GM12878 (cell line): Measurements from ENCODE around the gene FGF23. TPM values are rescaled to one million over a fixed set of nuclear protein-coding genes. Genes with fewer than 3 reads are reported as not detected.

Source experiments
- ATAC-seq: fragments of 200-7000 bp; cut with Tn5 transposase; 3 replicates; pipeline ENCODE4 v1.9.1; 2020; ENCODE audit warnings: mild to moderate bottlenecking, moderate library complexity
- BruUV-seq: library from RNA; stranded (reverse); fragments of 400-500 nt; replicated peaks from 2 replicates; lab custom pipeline; 2021; lab: Mats Ljungman, UMichigan
- CTCF ChIA-PET: fragments of 300-600 bp; sonication (Branson Sonifier 250); formaldehyde crosslinking; extraction: SDS; loops from one replicate; lab custom pipeline; 2021; ENCODE audit warnings: inconsistent platforms; lab: Yijun Ruan, JAX
- POLR2A ChIA-PET: fragments of 350-600 bp; formaldehyde crosslinking; extraction: SDS; loops from one replicate; lab custom pipeline; 2021; ENCODE audit warnings: inconsistent platforms; lab: Charles Lee
- RAD21 ChIA-PET: fragments of 300-600 bp; sonication (Branson Sonifier 250); formaldehyde crosslinking; loops from one replicate; lab custom pipeline; 2023; ENCODE audit warnings: antibody characterized with exemption; ENCODE audit not compliant: unreplicated experiment; lab: Charles Lee
- SMC1A ChIA-PET: fragments of 300-600 bp; sonication (Branson Sonifier 250); formaldehyde crosslinking; loops from one replicate; lab custom pipeline; 2023; ENCODE audit not compliant: unreplicated experiment, uncharacterized antibody; lab: Charles Lee
- DNase-seq: peaks from one replicate; pipeline ENCODE4 v3.0.0-alpha.2; 2011; ENCODE audit warnings: low read depth, low spot score
- FAIRE-seq: peaks from 3 replicates; lab custom pipeline; 2011; peaks lifted over from hg19 to GRCh38; lab: Jason Lieb, UNC
- H2AFZ ChIP-seq: 2 replicates; pipeline ENCODE4 v1.6.0; 2011; ENCODE audit warnings: low read depth, low read length, control low read depth; ENCODE audit not compliant: control insufficient read depth
- H3K27ac ChIP-seq: 2 replicates; pipeline ENCODE4 v1.5.1; 2011; ENCODE audit warnings: control low read depth; ENCODE audit not compliant: control insufficient read depth, insufficient read depth
- H3K27me3 ChIP-seq, 2 experiments: replicated peaks in 1 of 2; 2 replicates each; pipeline versions ENCODE4 v1.6.0 to v1.6.1; 2011; ENCODE audit warnings: low read length in 1 of 2; ENCODE audit not compliant: control insufficient read depth in 2 of 2, insufficient read depth in 2 of 2
- H3K36me3 ChIP-seq, 2 experiments: 2 replicates each; pipeline ENCODE4 v1.5.1; 2011; ENCODE audit warnings: low read length in 1 of 2; ENCODE audit not compliant: control insufficient read depth in 2 of 2, insufficient read depth in 2 of 2
- H3K4me1 ChIP-seq: 2 replicates; pipeline ENCODE4 v1.6.1; 2011; ENCODE audit warnings: mild to moderate bottlenecking, low read length, moderate library complexity, mixed read lengths; ENCODE audit not compliant: control insufficient read depth, insufficient read depth
- H3K4me2 ChIP-seq: 2 replicates; pipeline ENCODE4 v1.6.0; 2011; ENCODE audit warnings: control low read depth; ENCODE audit not compliant: control insufficient read depth, insufficient read depth
- H3K4me3 ChIP-seq: fragments of 200-600 bp; sonication (generic); 2 replicates; pipeline ENCODE4 v1.5.1; 2016
- H3K79me2 ChIP-seq: 2 replicates; pipeline ENCODE4 v1.6.0; 2011; ENCODE audit warnings: low read length; ENCODE audit not compliant: control insufficient read depth, insufficient read depth
- H3K9ac ChIP-seq: 2 replicates; pipeline ENCODE4 v1.8.0; 2011; ENCODE audit warnings: low read length, control low read depth, mixed read lengths; ENCODE audit not compliant: control insufficient read depth, insufficient read depth
- H3K9me3 ChIP-seq: replicated peaks from 3 replicates; pipeline ENCODE4 v1.5.1; 2011; ENCODE audit warnings: mild to moderate bottlenecking, low read length; ENCODE audit not compliant: control insufficient read depth, insufficient read depth
- H4K20me1 ChIP-seq: 2 replicates; pipeline ENCODE4 v1.6.0; 2011; ENCODE audit not compliant: control insufficient read depth, insufficient read depth
- ASH2L ChIP-seq: fragments of 300-600, 200-600 bp; sonication (generic); IDR thresholded peaks from 2 replicates; pipeline ENCODE4 v1.6.1; 2017; ENCODE audit warnings: low read depth, mild to moderate bottlenecking, borderline replicate concordance
- ATF3 ChIP-seq: IDR thresholded peaks from 2 replicates; pipeline ENCODE4 v1.6.1; 2011; ENCODE audit warnings: low read depth, mild to moderate bottlenecking, low read length, moderate library complexity, borderline replicate concordance; ENCODE audit errors: extremely low read depth
- HCFC1 ChIP-seq: fragments of 150-350 bp; IDR thresholded peaks from 2 replicates; pipeline ENCODE4 v1.6.1; 2014; ENCODE audit warnings: low read length
- HDAC6 ChIP-seq: fragments of 200-600 bp; sonication (generic); IDR thresholded peaks from one replicate; pipeline ENCODE4 v1.8.0; 2017; ENCODE audit warnings: antibody characterized with exemption; ENCODE audit not compliant: unreplicated experiment
- MAX ChIP-seq: IDR thresholded peaks from 2 replicates; pipeline ENCODE4 v1.6.1; 2012; ENCODE audit warnings: low read depth, low read length, improper control_type of control experiment
- MTA3 ChIP-seq: IDR thresholded peaks from 2 replicates; pipeline ENCODE4 v1.6.1; 2012; ENCODE audit warnings: low read length, inconsistent platforms, borderline replicate concordance
- MYB ChIP-seq: fragments of 150-350 bp; IDR thresholded peaks from 2 replicates; pipeline ENCODE4 v1.6.1; 2014; ENCODE audit warnings: mild to moderate bottlenecking, low read depth, low read length, borderline replicate concordance
- NR2F1 ChIP-seq: fragments of 450-650 bp; conservative IDR thresholded peaks from 2 replicates; pipeline ENCODE4 v1.6.1; 2017; ENCODE audit warnings: mild to moderate bottlenecking
- PAX8 ChIP-seq: fragments of 450-650 bp; IDR thresholded peaks from 2 replicates; pipeline ENCODE4 v1.6.1; 2017; ENCODE audit warnings: mild to moderate bottlenecking, moderate library complexity
- RAD21 ChIP-seq: IDR thresholded peaks from 2 replicates; pipeline ENCODE4 v1.6.1; 2011; ENCODE audit warnings: mild to moderate bottlenecking, low read depth, low read length, moderate library complexity; ENCODE audit not compliant: insufficient read depth
- RAD51 ChIP-seq: fragments of 450-650 bp; IDR thresholded peaks from 2 replicates; pipeline ENCODE4 v1.6.1; 2016; ENCODE audit warnings: moderate library complexity, mild to moderate bottlenecking, inconsistent platforms
- SMC3 ChIP-seq: IDR thresholded peaks from 2 replicates; pipeline ENCODE4 v1.6.1; 2011; ENCODE audit warnings: low read length, improper control_type of control experiment, borderline replicate concordance
- WGBS: methylation state at CpG from one replicate; pipeline ENCODE4 v1.1.6; 2016; ENCODE audit warnings: low lambda C conversion rate; ENCODE audit not compliant: insufficient replicate concordance, insufficient coverage; ENCODE audit errors: missing lambda C conversion rate; 5-methylcytosine and 5-hydroxymethylcytosine counted together
- in situ Hi-C: fragments of 300-500 bp; cut with MboI; formaldehyde crosslinking; loops from 9 replicates; pipeline ENCODE4 v1.14.3; 2018; ENCODE audit warnings: mixed read lengths
- intact Hi-C: fragments of 100-400 bp; cut with micrococcal nuclease; formaldehyde crosslinking; loops from one replicate; pipeline ENCODE4 v1.14.2; 2022; ENCODE audit not compliant: unreplicated experiment
- polyA plus RNA-seq, 11 experiments: library from polyadenylated mRNA; depleted of rRNA in 4 of 11; unstranded in 6 of 11; stranded (reverse) in 5 of 11; fragments of >200 nt; fragmentation: Nextera tagmentation in 4 of 11; fragmentation: Illumina TruSeq in 1 of 11; extraction: Ambion mirVana in 4 of 11; extraction: Trizol in 1 of 11; gene quantifications; 1 replicate in 1 of 11; 2 replicates in 10 of 11; pipeline versions ENCODE4 v1.2.1 to v1.2.3, GENCODE V29; 2011 to 2016; ENCODE audit warnings: inconsistent platforms in 2 of 11, missing spikeins in 2 of 11, low read depth in 1 of 11
- total RNA-seq, 4 experiments: library from RNA; depleted of rRNA in 3 of 4; stranded (reverse); fragments of >200 nt in 3 of 4; fragmentation: Illumina TruSeq in 1 of 4; extraction: Trizol in 1 of 4; gene quantifications; 2 replicates each; pipeline versions ENCODE4 v1.2.1 to v1.2.3, GENCODE V29; 2013 to 2021
- TF ChIP-seq, protein P1 (sequence below): IDR thresholded peaks from 2 replicates; pipeline ENCODE4 v1.6.1; 2012; ENCODE audit warnings: mild to moderate bottlenecking, low read depth, low read length

FGF23 gene
- total and polyA plus RNA-seq, 10 of the 15 experiments (the other 5 are each of a cell fraction or from before 2014, with no cell fraction given): not detected

- Histone ChIP-seq H3K79me2 (no peaks in the 10 kb centered on the region), H3K4me3 (no peak overlapping the region), H3K36me3 (no peaks in the 10 kb centered on the region), H3K4me2 (no peak overlapping the region), H3K27ac (no peak overlapping the region), H2AFZ (no peak overlapping the region), H3K9me3 (no peaks in the 10 kb centered on the region), H4K20me1 (no peaks in the 10 kb centered on the region), H3K4me1 (no peaks in the 10 kb centered on the region), H3K27me3 (peaks cover 0 to 3% of the 10 kb centered on the region in 2 experiments; a peak in 3 of 4 replicates), H3K9ac (no peak overlapping the region)
- DNase-seq: no peak
- SMC1A ChIA-PET: no interaction called here
- POLR2A ChIA-PET: no interaction called here
- WGBS: 39% methylated on average over 2 of the region's 2 CpGs
- in situ Hi-C loops (no loop called here), intact Hi-C loops (no loop called here)
- RAD21 ChIA-PET: interaction anchor here (1.2 kb wide), 1 partner anchor 432 kb away, joined by 3 read pairs; no protein-coding TSS in a partner anchor
- FAIRE-seq: no peak
- TF ChIP-seq, protein P1, sequence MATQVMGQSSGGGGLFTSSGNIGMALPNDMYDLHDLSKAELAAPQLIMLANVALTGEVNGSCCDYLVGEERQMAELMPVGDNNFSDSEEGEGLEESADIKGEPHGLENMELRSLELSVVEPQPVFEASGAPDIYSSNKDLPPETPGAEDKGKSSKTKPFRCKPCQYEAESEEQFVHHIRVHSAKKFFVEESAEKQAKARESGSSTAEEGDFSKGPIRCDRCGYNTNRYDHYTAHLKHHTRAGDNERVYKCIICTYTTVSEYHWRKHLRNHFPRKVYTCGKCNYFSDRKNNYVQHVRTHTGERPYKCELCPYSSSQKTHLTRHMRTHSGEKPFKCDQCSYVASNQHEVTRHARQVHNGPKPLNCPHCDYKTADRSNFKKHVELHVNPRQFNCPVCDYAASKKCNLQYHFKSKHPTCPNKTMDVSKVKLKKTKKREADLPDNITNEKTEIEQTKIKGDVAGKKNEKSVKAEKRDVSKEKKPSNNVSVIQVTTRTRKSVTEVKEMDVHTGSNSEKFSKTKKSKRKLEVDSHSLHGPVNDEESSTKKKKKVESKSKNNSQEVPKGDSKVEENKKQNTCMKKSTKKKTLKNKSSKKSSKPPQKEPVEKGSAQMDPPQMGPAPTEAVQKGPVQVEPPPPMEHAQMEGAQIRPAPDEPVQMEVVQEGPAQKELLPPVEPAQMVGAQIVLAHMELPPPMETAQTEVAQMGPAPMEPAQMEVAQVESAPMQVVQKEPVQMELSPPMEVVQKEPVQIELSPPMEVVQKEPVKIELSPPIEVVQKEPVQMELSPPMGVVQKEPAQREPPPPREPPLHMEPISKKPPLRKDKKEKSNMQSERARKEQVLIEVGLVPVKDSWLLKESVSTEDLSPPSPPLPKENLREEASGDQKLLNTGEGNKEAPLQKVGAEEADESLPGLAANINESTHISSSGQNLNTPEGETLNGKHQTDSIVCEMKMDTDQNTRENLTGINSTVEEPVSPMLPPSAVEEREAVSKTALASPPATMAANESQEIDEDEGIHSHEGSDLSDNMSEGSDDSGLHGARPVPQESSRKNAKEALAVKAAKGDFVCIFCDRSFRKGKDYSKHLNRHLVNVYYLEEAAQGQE: no peak
- TF ChIP-seq NR2F1: no peak
- no peak for TF ChIP-seq RAD51
- no peak for TF ChIP-seq MTA3
- TF ChIP-seq HCFC1: no peak
- no peak for TF ChIP-seq MYB
- TF ChIP-seq HDAC6: no peak
- TF ChIP-seq ASH2L: no peak
- no peak for TF ChIP-seq RAD21
- no peak for TF ChIP-seq MAX
- TF ChIP-seq SMC3: no peak
- no peak for TF ChIP-seq ATF3
- TF ChIP-seq PAX8: no peak
- no TSS peak for BruUV-seq
- CTCF ChIA-PET: interaction anchor here (0.7 kb wide), 1 partner anchor 559 kb away, joined by 3 read pairs; no protein-coding TSS in a partner anchor
- no peak for ATAC-seq
Observed at GRCh38 chr12:4395818-4396217, 16.3 kb upstream of the FGF23 start.
